HG03135 (cell line): ENCODE results near the gene UPF3A.
"Not testable (repeated sequence)": the region's sequence is repeated elsewhere in the genome, so short reads cannot be mapped to it uniquely, and the experiment has no call there.

Source experiments
- ATAC-seq: cut with Tn5 transposase; IDR thresholded peaks from one replicate; pipeline ENCODE4 v1.9.1; 2021; ENCODE audit warnings: mild to moderate bottlenecking, moderate library complexity; ENCODE audit not compliant: unreplicated experiment

The UPF3A gene

GRCh38 chr13:114263578-114263977 lies 17.8 kb upstream of the UPF3A start:
- ATAC-seq = no peak

- ATAC-seq = not testable (repeated sequence)
Observed at GRCh38 chr13:114264313-114264712, 17.1 kb upstream of the UPF3A start.

GRCh38 chr13:114264886-114265611 lies 16.4 kb upstream of the UPF3A start:
- no peak for ATAC-seq

GRCh38 chr13:114266241-114266640 lies 15.2 kb upstream of the UPF3A start:
- ATAC-seq = no peak

GRCh38 chr13:114268344-114269280 lies 12.8 kb upstream of the UPF3A start:
- no peak for ATAC-seq

- no peak for ATAC-seq
Observed at GRCh38 chr13:114269281-114269770, 12.1 kb upstream of the UPF3A start.

- no peak for ATAC-seq
Observed at GRCh38 chr13:114272977-114273376, 8.4 kb upstream of the UPF3A start.

GRCh38 chr13:114275304-114275703 lies 6.1 kb upstream of the UPF3A start:
- no peak for ATAC-seq

- no peak for ATAC-seq
Observed at GRCh38 chr13:114279146-114279545, 2.3 kb upstream of the UPF3A start.

GRCh38 chr13:114279758-114280355 lies 1.5 kb upstream of the UPF3A start:
- no peak for ATAC-seq

GRCh38 chr13:114282041-114282670 lies 755 bp downstream of the UPF3A start:
- peak; percentile 57 for ATAC-seq

GRCh38 chr13:114283576-114283975 lies 2.2 kb downstream of the UPF3A start:
- ATAC-seq = no peak

- no peak for ATAC-seq
Observed at GRCh38 chr13:114284680-114285079, 3.3 kb downstream of the UPF3A start.

- ATAC-seq = no peak
Observed at GRCh38 chr13:114285166-114285808, 3.9 kb downstream of the UPF3A start.

GRCh38 chr13:114286808-114287207 lies 5.4 kb downstream of the UPF3A start:
- no peak for ATAC-seq

- ATAC-seq = no peak
Observed at GRCh38 chr13:114288157-114288591, 6.8 kb downstream of the UPF3A start.

- ATAC-seq = no peak
Observed at GRCh38 chr13:114296448-114296847, 15.0 kb downstream of the UPF3A start.

GRCh38 chr13:114296902-114297301 lies 15.5 kb downstream of the UPF3A start:
- ATAC-seq = no peak

- no peak for ATAC-seq
Observed at GRCh38 chr13:114298866-114299265, 17.5 kb downstream of the UPF3A start.

GRCh38 chr13:114299604-114300305 lies 18.4 kb downstream of the UPF3A start:
- no peak for ATAC-seq
